Duodenal mucosa (tissue), 2 donors: ENCODE data around the gene CCDC33.
A peak's percentile ranks its signal among the peaks of the same experiment; 100 is the strongest.

Experiments used
- H3K27ac ChIP-seq: one replicate; pipeline ENCODE4 v1.7.0; 2013; ENCODE audit warnings: low read depth, low read length
- H3K27me3 ChIP-seq, 2 donors: one replicate each; pipeline ENCODE4 v1.7.0; 2013; ENCODE audit warnings: low read length in 2 of 2, control low read depth in 1 of 2; ENCODE audit not compliant: insufficient read depth in 2 of 2, control insufficient read depth in 1 of 2
- H3K36me3 ChIP-seq, 2 donors: one replicate each; pipeline ENCODE4 v1.7.0; 2013; ENCODE audit warnings: low read length in 2 of 2, control low read depth in 1 of 2; ENCODE audit not compliant: insufficient read depth in 2 of 2, control insufficient read depth in 1 of 2
- H3K4me1 ChIP-seq, 2 donors: one replicate each; pipeline ENCODE4 v1.7.0; 2013; ENCODE audit warnings: low read length in 2 of 2, control low read depth in 1 of 2; ENCODE audit not compliant: insufficient read depth in 2 of 2, control insufficient read depth in 1 of 2
- H3K4me3 ChIP-seq, 2 donors: one replicate each; pipeline ENCODE4 v1.7.0; 2013; ENCODE audit warnings: low read length in 2 of 2, low read depth in 1 of 2
- H3K9ac ChIP-seq, 2 donors: one replicate each; pipeline ENCODE4 v1.7.0; 2013; ENCODE audit warnings: low read length in 2 of 2, low read depth in 1 of 2
- H3K9me3 ChIP-seq, 2 donors: one replicate each; pipeline ENCODE4 v1.7.0; 2013; ENCODE audit warnings: low read length in 2 of 2, control low read depth in 1 of 2; ENCODE audit not compliant: control insufficient read depth in 1 of 2

The CCDC33 gene

GRCh38 chr15:74373056-74373650, 137.0 kb downstream of the CCDC33 start:
- Histone ChIP-seq H3K4me1 (peaks cover 8 to 20% of the 10 kb centered on the region in 2 donors), H3K27me3 (peaks cover 0 to 7% of the 10 kb centered on the region in 2 donors), H3K9me3 (no peaks in the 10 kb centered on the region), H3K4me3 (peak overlapping the region in 1 of 2 donors; percentile 79), H3K27ac (no peak overlapping the region), H3K36me3 (no peaks in the 10 kb centered on the region), H3K9ac (no peak overlapping the region)

- Histone ChIP-seq H3K9ac (peak overlapping the region; percentile 18 to 49), H3K27me3 (peaks cover 0 to 4% of the 10 kb centered on the region in 2 donors), H3K36me3 (no peaks in the 10 kb centered on the region), H3K4me3 (peak overlapping the region; percentile 79 to 86), H3K27ac (no peak overlapping the region), H3K9me3 (no peaks in the 10 kb centered on the region), H3K4me1 (peaks cover 8 to 22% of the 10 kb centered on the region in 2 donors)
Observed at GRCh38 chr15:74373731-74374647, 137.9 kb downstream of the CCDC33 start.

GRCh38 chr15:74374648-74375302, 138.6 kb downstream of the CCDC33 start:
- Histone ChIP-seq H3K27me3 (no peaks in the 10 kb centered on the region), H3K9me3 (no peaks in the 10 kb centered on the region), H3K9ac (peak overlapping the region in 1 of 2 donors; percentile 15), H3K36me3 (no peaks in the 10 kb centered on the region), H3K4me1 (peaks cover 8 to 25% of the 10 kb centered on the region in 2 donors), H3K27ac (no peak overlapping the region), H3K4me3 (peak overlapping the region; percentile 48 to 86)

- Histone ChIP-seq H3K4me1 (peaks cover 8 to 25% of the 10 kb centered on the region in 2 donors), H3K9me3 (no peaks in the 10 kb centered on the region), H3K9ac (no peak overlapping the region), H3K36me3 (no peaks in the 10 kb centered on the region), H3K27me3 (no peaks in the 10 kb centered on the region), H3K4me3 (no peak overlapping the region), H3K27ac (no peak overlapping the region)
Observed at GRCh38 chr15:74375303-74375693, 139.2 kb downstream of the CCDC33 start.

- no peak overlapping the region for H3K9ac ChIP-seq
- H3K36me3 ChIP-seq = no peaks in the 10 kb centered on the region
- H3K9me3 ChIP-seq = no peaks in the 10 kb centered on the region
- no peaks in the 10 kb centered on the region for H3K27me3 ChIP-seq
- peaks cover 8 to 25% of the 10 kb centered on the region in 2 donors for H3K4me1 ChIP-seq
- no peak overlapping the region for H3K27ac ChIP-seq
- no peak overlapping the region for H3K4me3 ChIP-seq
Observed at GRCh38 chr15:74376226-74376625, 140.1 kb downstream of the CCDC33 start.

- H3K9me3 ChIP-seq = no peaks in the 10 kb centered on the region
- peaks cover 8 to 25% of the 10 kb centered on the region in 2 donors for H3K4me1 ChIP-seq
- no peak overlapping the region for H3K27ac ChIP-seq
- H3K4me3 ChIP-seq = no peak overlapping the region
- H3K36me3 ChIP-seq = no peaks in the 10 kb centered on the region
- no peaks in the 10 kb centered on the region for H3K27me3 ChIP-seq
- H3K9ac ChIP-seq = no peak overlapping the region
Observed at GRCh38 chr15:74376825-74377581, 140.9 kb downstream of the CCDC33 start.

GRCh38 chr15:74377831-74378766, 142.0 kb downstream of the CCDC33 start:
- H3K9ac ChIP-seq = no peak overlapping the region
- no peaks in the 10 kb centered on the region for H3K36me3 ChIP-seq
- H3K4me3 ChIP-seq = no peak overlapping the region
- H3K27ac ChIP-seq = no peak overlapping the region
- H3K27me3 ChIP-seq = no peaks in the 10 kb centered on the region
- peaks cover 8 to 27% of the 10 kb centered on the region in 2 donors for H3K4me1 ChIP-seq
- H3K9me3 ChIP-seq = no peaks in the 10 kb centered on the region

GRCh38 chr15:74378848-74379247, 142.7 kb downstream of the CCDC33 start:
- no peak overlapping the region for H3K9ac ChIP-seq
- H3K27ac ChIP-seq = no peak overlapping the region
- no peak overlapping the region for H3K4me3 ChIP-seq
- H3K9me3 ChIP-seq = no peaks in the 10 kb centered on the region
- no peaks in the 10 kb centered on the region for H3K36me3 ChIP-seq
- peaks cover 9 to 22% of the 10 kb centered on the region in 2 donors for H3K4me1 ChIP-seq
- H3K27me3 ChIP-seq = no peaks in the 10 kb centered on the region
